C4-2B (cell line): ENCODE data around the gene SCMH1.

ENCODE experiments used
- H3K27ac ChIP-seq: fragments of 450-650 bp; 2 replicates; pipeline ENCODE4 v1.5.1; 2017
- CTCF ChIP-seq: fragments of 450-650 bp; conservative IDR thresholded peaks from 2 replicates; pipeline ENCODE4 v1.5.1; 2017; ENCODE audit warnings: mild to moderate bottlenecking
- ZFX ChIP-seq: fragments of 450-650 bp; IDR thresholded peaks from 2 replicates; pipeline ENCODE4 v1.6.1; 2017

The SCMH1 gene

GRCh38 chr1:41003127-41003639, 238.9 kb downstream of the SCMH1 start:
- peak overlapping the region; percentile 55 for H3K27ac ChIP-seq
- TF ChIP-seq ZFX (peak; percentile 16; the same call in 1 of the 2 replicates), CTCF (no peak)

GRCh38 chr1:40998668-40999067, 243.4 kb downstream of the SCMH1 start:
- TF ChIP-seq ZFX (no peak), CTCF (no peak)
- no peak overlapping the region for H3K27ac ChIP-seq

GRCh38 chr1:40997096-40997495, 245.0 kb downstream of the SCMH1 start:
- TF ChIP-seq CTCF (no peak), ZFX (no peak)
- no peak overlapping the region for H3K27ac ChIP-seq

GRCh38 chr1:40989066-40989465, 253.0 kb downstream of the SCMH1 start:
- no peak overlapping the region for H3K27ac ChIP-seq
- TF ChIP-seq CTCF (no peak), ZFX (no peak)

GRCh38 chr1:40988280-40988679, 253.8 kb downstream of the SCMH1 start:
- no peak overlapping the region for H3K27ac ChIP-seq
- TF ChIP-seq CTCF: no peak
- no peak for TF ChIP-seq ZFX

- no peak overlapping the region for H3K27ac ChIP-seq
- TF ChIP-seq ZFX (no peak), CTCF (no peak)
These were observed 254.4 kb downstream of the SCMH1 start for GRCh38 chr1:40987439-40988276.

GRCh38 chr1:40986956-40987355, 255.2 kb downstream of the SCMH1 start:
- no peak overlapping the region for H3K27ac ChIP-seq
- no peak for TF ChIP-seq ZFX
- TF ChIP-seq CTCF: no peak
